ES-I3 (cell line): ENCODE results near the gene IGSF9B.

Experiments used
- H3K36me3 ChIP-seq: 2 replicates; pipeline ENCODE4 v1.6.1; 2013; ENCODE audit warnings: mild to moderate bottlenecking, low read length, control low read depth, moderate library complexity; ENCODE audit not compliant: insufficient read depth
- H3K4me1 ChIP-seq: 2 replicates; pipeline ENCODE4 v1.6.1; 2013; ENCODE audit warnings: mild to moderate bottlenecking, control low read depth, low read length; ENCODE audit not compliant: insufficient read depth
- H3K9ac ChIP-seq: 2 replicates; pipeline ENCODE4 v1.6.1; 2013; ENCODE audit warnings: low read depth, mild to moderate bottlenecking, low read length, moderate library complexity
- H3K9me3 ChIP-seq: 2 replicates; pipeline ENCODE4 v1.6.1; 2013; ENCODE audit warnings: mild to moderate bottlenecking, low read length, moderate library complexity; ENCODE audit not compliant: control insufficient read depth, insufficient read depth

IGSF9B gene

DNA sequence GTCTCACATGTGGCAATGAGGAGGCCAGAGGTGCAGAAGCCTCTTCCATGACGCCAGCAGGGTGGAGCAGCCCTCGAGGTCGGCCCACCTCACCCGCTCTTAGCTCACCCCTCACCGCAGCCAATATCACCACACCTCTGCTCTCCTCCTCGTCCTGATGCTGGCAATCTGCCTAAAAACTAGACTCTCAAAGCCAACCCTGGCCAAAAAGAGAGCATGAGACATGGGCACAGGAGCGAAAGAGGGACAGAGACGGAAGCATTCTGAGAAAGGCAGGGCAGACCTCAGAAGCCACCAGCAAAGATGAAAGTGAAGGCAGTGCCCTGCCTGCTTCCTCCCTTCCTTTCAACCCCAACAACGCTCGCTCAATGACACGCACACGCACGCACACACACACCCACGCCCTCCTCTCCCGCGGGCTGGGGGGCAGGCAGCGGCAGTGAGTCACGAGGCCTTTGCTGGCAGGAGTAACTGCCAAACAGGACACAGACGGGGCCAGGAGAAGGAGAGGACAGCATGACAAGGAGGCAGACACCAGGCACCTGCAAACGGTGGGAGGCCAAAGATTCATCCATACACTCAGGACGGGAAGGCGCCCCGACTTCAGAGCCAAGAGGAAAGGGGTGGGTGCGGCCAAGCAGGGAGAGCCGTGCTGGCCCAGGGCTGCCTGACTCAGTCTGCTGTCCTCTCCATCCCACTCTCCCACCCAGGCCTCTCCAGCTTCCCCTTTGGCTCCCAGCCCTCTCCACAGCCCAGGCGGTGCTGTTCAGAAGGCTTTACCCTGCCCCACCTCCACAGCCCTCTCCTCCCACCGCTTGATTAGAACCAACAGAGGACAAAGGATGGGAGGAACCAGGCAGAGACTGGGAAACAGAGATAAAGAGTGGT is 11.4 kb downstream of the IGSF9B start:
- no peaks in the 10 kb centered on the region for H3K9me3 ChIP-seq
- H3K4me1 ChIP-seq = peaks cover 29% of the 10 kb centered on the region
- no peak overlapping the region for H3K9ac ChIP-seq
- H3K36me3 ChIP-seq = no peaks in the 10 kb centered on the region

GRCh38 chr11:133943950-133944698 is 12.6 kb downstream of the IGSF9B start:
- no peak overlapping the region for H3K9ac ChIP-seq

GRCh38 chr11:133942577-133942976 is 14.2 kb downstream of the IGSF9B start:
- Histone ChIP-seq H3K4me1 (peaks cover 10% of the 10 kb centered on the region), H3K36me3 (no peaks in the 10 kb centered on the region), H3K9me3 (no peaks in the 10 kb centered on the region), H3K9ac (no peak overlapping the region)

More at GRCh38 chr11:133943950-133944698, 12.6 kb downstream of the IGSF9B start:
- no peaks in the 10 kb centered on the region for H3K36me3 ChIP-seq
- H3K4me1 ChIP-seq = peaks cover 23% of the 10 kb centered on the region
- H3K9me3 ChIP-seq = no peaks in the 10 kb centered on the region

DNA sequence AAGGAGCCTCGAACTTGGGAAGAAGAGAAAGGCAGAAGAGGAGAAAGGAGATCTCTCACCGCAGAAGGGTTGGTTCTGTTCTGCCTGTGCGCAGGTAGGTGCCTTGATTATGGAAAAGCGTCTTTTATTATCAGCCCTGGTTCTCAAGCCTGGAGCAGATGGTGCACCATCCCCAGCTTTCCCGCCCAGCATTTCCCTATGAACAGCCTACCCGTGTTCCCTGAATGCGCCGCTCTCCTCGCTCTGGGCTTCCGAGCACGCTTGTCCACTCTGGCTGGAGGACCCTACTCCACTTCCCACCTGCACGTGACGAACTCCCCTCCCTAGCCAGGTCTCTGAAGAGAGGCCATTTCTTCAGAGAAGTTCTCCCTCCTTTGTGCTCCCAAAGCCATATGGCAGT is 15.2 kb downstream of the IGSF9B start:
- no peaks in the 10 kb centered on the region for H3K36me3 ChIP-seq

DNA sequence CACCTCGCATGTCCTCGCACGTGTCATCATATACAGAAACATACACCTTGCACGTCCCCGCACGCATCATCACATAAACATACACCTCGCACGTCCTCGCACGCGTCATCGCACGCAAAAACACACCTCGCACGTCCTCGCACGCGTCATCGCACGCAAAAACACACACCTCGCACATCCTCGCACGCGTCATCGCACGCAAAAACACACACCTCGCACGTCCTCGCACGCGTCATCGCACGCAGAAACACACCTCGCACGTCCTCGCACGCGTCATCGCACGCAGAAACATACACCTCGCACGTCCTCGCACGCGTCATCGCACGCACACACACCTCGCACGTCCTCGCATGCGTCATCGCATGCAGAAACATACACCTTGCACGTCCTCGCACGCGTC is 16.7 kb downstream of the IGSF9B start:
- Histone ChIP-seq H3K4me1 (no peaks in the 10 kb centered on the region; the same call in 1 of the 2 replicates), H3K9ac (no peak overlapping the region), H3K36me3 (no peaks in the 10 kb centered on the region), H3K9me3 (no peaks in the 10 kb centered on the region)

More for the DNA sequence above, 15.2 kb downstream of the IGSF9B start:
- Histone ChIP-seq H3K4me1 (peaks cover 1% of the 10 kb centered on the region; the same call in 1 of the 2 replicates), H3K9ac (no peak overlapping the region), H3K9me3 (no peaks in the 10 kb centered on the region)

DNA sequence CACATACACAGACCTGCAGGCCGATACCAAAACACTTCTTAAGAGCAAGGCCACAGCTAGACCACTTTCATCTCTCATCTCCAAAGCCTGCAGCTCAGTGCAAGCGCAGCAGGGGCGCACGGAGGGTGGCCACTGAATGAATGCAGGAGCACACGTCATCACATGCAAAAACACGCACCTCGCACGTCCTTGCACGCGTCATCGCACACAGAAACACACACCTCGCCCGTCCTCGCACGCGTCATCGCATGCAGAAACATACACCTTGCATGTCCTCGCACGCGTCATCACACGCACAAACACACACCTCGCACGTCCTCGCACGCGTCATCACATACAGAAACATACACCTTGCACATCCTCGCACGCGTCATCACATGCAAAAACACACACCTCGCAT is 17.2 kb downstream of the IGSF9B start:
- H3K4me1 ChIP-seq = no peaks in the 10 kb centered on the region; the same call in 1 of the 2 replicates
- H3K36me3 ChIP-seq = no peaks in the 10 kb centered on the region

GRCh38 chr11:133938166-133938565 is 18.6 kb downstream of the IGSF9B start:
- no peaks in the 10 kb centered on the region; the same call in 1 of the 2 replicates for H3K4me1 ChIP-seq
- no peak overlapping the region for H3K9ac ChIP-seq
- no peaks in the 10 kb centered on the region for H3K9me3 ChIP-seq
- no peaks in the 10 kb centered on the region for H3K36me3 ChIP-seq

More for the DNA sequence above, 17.2 kb downstream of the IGSF9B start:
- H3K9me3 ChIP-seq = no peaks in the 10 kb centered on the region
- no peak overlapping the region for H3K9ac ChIP-seq

- Histone ChIP-seq H3K9ac (no peak overlapping the region), H3K4me1 (no peaks in the 10 kb centered on the region; the same call in 1 of the 2 replicates), H3K9me3 (no peaks in the 10 kb centered on the region), H3K36me3 (no peaks in the 10 kb centered on the region)
These were observed 19.3 kb downstream of the IGSF9B start for GRCh38 chr11:133937468-133937867.

DNA sequence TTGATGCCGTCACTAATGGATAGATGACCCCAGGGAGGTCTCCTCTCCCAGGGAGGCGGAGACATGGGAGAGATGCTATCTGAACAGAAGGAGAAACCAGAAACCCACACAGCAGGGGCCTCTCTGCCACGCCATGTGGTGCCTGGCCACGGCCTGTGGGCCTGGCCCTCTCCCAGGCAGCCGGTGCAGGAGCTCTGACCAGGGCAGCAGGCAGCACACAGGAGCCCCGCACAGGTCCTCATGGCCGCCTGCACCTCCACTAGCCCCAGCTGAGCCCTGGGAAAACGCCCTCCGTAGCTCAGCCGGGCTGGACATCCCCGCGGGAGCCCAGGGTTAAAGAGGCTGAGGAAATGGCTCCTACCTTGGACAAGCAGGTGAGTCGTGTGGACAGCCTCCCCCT is 19.8 kb downstream of the IGSF9B start:
- no peaks in the 10 kb centered on the region for H3K9me3 ChIP-seq
- H3K4me1 ChIP-seq = no peaks in the 10 kb centered on the region; the same call in 1 of the 2 replicates
- H3K9ac ChIP-seq = no peak overlapping the region
- H3K36me3 ChIP-seq = no peaks in the 10 kb centered on the region

GRCh38 chr11:133936592-133936991 is 20.2 kb downstream of the IGSF9B start:
- Histone ChIP-seq H3K4me1 (no peaks in the 10 kb centered on the region; the same call in 1 of the 2 replicates), H3K9me3 (no peaks in the 10 kb centered on the region), H3K9ac (no peak overlapping the region), H3K36me3 (no peaks in the 10 kb centered on the region)

DNA sequence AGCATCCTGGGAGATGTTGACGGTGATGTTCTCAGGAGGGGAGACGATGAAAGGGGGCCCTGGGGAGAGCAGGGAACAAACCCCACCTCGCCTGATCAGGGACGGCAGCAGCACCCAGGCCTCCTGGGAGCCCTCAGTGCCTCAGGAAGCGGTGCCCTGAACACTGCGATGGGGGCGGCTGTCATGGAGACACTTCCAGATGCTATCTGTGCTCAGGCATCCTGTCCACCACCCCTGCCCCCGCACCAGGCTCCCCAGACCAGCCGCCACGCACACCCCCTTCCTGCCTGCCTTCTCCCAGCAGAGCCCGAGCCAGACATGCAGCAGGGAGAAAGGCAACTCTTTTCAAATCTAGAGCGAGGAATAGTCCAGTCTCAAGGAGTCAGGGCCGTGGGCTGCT is 20.6 kb downstream of the IGSF9B start:
- H3K36me3 ChIP-seq = no peaks in the 10 kb centered on the region
- no peak overlapping the region for H3K9ac ChIP-seq
- no peaks in the 10 kb centered on the region for H3K9me3 ChIP-seq
- no peaks in the 10 kb centered on the region; the same call in 1 of the 2 replicates for H3K4me1 ChIP-seq

DNA sequence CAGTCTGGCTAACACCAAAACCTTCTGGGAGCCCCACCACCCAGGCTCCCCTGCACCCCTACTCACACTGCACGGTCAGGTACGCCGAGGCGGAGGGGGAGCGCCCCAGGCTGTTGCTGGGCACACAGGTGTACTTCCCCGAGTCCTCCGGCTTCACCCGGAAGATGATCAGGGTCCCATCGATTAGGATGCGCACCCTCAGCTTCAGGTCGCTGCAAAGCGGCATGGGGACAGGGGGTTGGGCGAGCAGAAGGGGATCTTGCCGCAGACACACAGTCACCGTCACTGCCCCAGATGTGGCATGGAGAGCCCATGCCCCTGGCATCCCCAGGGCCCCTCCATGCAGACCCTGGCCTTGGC is 21.2 kb downstream of the IGSF9B start:
- Histone ChIP-seq H3K9me3 (no peaks in the 10 kb centered on the region), H3K9ac (no peak overlapping the region), H3K36me3 (no peaks in the 10 kb centered on the region), H3K4me1 (no peaks in the 10 kb centered on the region; the same call in 1 of the 2 replicates)

DNA sequence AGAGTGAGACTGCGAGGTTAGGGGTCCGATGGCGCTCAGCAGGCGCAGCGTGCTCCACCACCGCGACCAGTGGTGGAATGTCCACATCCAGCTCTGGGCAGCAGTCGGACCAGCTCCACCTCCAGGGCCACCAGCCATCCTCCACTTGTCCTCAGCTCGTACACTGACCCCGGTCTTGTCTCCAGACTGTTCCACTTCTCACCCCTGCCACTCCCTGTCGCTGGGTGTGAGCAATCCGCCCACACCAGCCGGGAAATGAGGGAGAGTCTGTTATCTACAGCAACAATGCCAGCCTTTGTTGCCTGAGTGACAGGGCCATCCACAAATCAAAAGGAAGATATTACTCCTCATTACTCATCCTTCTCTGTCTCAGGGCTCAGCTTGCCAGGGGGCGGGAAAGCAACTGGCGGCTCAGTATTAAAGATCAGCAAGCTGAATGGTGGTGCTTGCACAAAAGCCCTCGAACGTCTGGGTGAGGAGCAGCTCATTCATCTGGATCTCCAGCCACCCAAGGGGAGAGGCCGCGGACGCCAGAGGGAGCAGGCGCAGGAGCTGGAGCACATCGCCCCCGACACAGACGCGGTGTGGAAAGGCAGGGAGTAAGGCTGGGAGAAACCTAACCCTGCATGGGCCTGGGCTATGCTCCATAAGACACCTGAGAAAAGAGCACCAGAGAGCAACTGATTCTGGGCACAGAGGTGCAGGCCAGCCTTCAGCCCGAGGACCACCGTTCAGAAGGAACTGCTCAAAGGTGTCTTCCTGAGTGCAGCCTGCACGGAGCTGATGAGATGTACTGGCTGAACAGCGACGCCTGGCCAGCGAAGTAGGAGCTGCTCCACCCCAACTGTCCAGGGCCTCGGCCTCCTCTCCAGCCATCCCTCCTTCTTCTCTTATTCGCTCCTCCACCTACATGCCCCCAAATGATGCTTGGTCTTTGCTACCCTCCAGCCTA is 21.9 kb downstream of the IGSF9B start:
- Histone ChIP-seq H3K9me3 (no peaks in the 10 kb centered on the region), H3K4me1 (no peaks in the 10 kb centered on the region; the same call in 1 of the 2 replicates), H3K9ac (no peak overlapping the region), H3K36me3 (no peaks in the 10 kb centered on the region)

DNA sequence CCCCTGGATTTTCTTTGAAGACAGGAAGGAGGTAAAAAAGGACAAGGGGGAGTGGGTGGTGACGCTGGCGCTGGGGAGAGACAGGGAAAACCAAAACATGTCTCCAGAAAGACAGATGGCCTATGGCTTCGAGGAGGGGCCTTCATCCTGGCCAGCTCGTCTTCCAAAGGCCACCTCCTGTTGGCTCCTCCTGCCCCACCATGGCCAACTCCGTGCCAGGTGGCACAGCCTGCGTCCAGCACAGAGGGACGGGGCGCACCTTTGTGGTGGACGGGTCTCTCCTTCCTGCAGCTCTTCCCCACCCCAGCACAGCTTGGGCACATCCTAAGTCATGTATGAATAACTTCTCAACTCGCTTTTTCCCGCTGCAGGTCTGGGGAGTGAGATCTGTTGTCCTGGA is 22.7 kb downstream of the IGSF9B start:
- no peaks in the 10 kb centered on the region; the same call in 1 of the 2 replicates for H3K4me1 ChIP-seq
- no peaks in the 10 kb centered on the region for H3K36me3 ChIP-seq
- H3K9ac ChIP-seq = no peak overlapping the region
- H3K9me3 ChIP-seq = no peaks in the 10 kb centered on the region
